ENCODE results near the gene CCDC85B.

The CCDC85B gene

DNA sequence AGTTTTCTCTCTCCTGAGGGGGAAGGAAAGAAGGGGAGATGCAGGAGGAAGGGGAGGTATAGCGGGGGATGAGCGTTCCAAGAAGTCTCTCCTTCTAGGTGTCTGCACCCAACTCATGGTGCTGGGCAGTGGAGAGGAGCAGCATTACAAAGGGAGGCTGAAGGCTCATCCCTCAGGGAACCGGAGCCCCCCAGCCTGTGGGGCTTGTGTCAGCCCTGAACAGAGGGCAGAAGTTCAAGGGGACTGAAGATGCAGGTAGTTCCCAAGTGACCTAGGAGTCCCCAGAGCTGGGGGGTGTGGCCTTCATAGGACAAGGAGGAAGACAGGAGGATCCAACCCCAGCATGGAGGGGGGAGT is 26.6 kb downstream of the CCDC85B start:
- TF ChIP-seq, protein P1, sequence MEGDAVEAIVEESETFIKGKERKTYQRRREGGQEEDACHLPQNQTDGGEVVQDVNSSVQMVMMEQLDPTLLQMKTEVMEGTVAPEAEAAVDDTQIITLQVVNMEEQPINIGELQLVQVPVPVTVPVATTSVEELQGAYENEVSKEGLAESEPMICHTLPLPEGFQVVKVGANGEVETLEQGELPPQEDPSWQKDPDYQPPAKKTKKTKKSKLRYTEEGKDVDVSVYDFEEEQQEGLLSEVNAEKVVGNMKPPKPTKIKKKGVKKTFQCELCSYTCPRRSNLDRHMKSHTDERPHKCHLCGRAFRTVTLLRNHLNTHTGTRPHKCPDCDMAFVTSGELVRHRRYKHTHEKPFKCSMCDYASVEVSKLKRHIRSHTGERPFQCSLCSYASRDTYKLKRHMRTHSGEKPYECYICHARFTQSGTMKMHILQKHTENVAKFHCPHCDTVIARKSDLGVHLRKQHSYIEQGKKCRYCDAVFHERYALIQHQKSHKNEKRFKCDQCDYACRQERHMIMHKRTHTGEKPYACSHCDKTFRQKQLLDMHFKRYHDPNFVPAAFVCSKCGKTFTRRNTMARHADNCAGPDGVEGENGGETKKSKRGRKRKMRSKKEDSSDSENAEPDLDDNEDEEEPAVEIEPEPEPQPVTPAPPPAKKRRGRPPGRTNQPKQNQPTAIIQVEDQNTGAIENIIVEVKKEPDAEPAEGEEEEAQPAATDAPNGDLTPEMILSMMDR (conservative IDR thresholded peaks at IDR 0.05; ENCODE audit: low read depth, low read length), result no peak
- H3K4me3 ChIP-seq (ENCODE audit: low read length), result no peak overlapping the region
- DNase-seq (ENCODE audit: low read depth), result no peak

DNA sequence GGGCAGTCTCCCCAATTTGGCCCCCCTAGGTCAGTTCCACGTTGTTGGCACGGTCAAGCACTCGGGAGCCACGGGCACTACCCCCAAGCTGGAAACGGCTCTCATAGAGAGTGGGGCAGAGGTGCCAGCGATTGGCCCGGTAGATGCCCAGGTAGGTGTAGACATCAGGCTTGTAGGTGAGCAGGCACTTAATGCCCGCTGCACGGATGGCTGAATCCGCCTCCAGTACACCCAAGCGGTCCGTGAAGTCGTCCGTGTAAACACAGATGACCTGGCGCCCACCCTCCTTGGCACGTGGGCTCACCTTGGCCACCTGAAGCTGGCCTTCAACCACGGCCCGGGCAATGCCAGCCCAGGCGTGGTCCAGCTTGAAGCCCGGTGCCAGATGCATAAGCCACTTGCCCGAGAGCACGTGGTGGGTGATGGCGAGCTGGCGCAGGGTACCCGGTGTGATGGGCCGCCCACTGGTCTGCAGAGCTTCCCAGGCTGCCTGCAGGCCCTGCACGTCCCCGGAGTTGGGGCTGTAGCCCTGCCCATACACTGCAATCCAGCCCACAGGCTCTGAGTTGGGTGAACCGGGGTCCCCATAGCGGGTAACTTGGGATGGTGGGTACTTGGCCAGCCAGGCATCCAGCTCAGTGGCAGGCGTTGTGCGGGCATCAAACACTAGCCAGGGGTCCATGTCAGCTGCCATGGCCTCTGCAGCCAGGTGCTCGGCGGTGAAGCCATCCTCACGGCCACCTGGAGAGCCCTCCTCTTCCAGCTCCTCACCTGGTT is 27.1 kb downstream of the CCDC85B start:
- no peak for DNase-seq (ENCODE audit: low read depth)
- peak overlapping the region; percentile 84 for H3K4me3 ChIP-seq (ENCODE audit: low read length)
- TF ChIP-seq, protein P1 (conservative IDR thresholded peaks at IDR 0.05; ENCODE audit: low read depth, low read length), result no peak

DNA sequence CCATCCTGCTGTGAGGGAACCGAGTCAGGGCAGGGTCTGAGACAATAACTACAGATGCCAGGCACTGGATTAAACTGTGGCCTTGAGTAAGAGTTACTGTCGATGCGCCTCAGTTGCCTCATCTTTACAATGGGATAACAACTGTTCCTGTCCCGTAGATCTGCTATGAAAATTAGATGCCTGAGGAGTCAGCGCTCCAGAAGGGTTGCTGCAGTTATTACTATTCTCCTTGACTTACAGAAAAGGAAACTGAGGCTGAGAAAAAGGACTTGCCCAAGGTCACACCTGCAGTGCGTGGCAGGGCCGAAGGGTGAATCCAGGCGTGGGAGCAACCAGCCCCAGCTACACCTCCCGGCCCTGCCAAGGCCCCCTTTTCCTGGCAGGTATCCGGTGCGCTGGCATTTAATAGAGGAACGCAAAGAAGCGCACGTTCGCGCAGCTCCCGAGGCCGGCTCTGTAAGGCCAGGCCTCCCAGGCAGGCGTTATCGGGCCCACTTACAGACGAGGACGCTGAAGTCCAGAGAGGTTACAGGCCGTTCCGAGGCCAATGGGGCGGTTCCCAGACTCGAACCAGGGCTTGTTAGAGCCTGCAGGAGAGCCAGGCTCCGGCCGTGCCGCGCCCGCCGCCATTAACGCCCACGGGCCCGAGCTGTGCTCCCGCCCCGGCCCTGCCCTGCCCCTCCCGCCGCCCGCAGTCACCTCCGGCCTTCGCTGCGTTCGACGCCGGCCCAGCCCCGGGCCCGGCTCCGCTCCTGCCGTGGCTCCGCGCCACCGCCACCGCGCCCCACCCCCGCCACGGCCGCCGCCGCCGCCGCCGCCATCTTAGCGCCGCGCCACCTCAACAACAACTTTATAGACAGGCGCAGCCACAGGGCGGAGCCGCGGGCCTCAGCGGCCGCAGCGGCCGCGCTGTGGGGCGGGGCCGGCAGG is 28.0 kb downstream of the CCDC85B start, which contains the start of gene C11orf68:
TSS of gene C11orf68 (minus strand) at position 852 of the 930 bp plus-strand sequence. CDS start at position 821, 31 bp downstream.
- H3K4me3 ChIP-seq (ENCODE audit: low read length), result peak within 1 kb of the TSS; percentile 84
- TF ChIP-seq, protein P1 (conservative IDR thresholded peaks at IDR 0.05; ENCODE audit: low read depth, low read length), result no peak
- DNase-seq (ENCODE audit: low read depth), result no peak

DNA sequence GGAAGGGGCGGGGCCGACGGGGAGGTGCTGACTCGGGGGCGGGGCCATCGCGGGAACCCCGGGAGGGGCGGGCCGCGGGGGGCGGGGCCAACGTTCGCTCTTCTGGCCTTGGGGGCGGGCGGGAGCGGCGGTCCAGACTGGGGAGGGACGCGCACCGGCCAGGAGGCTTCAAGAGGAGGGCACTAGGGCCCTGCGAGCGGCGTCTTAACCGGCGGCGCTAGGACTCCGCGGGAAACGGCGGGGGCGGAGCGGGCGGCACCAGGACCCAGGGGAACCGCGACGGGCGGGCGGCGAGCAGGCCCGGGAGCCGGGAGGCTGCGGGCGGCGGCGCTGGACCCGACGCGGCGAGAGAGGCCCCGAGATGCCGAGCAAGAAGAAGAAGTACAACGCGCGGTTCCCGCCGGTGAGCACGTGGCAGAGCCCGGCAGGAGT is 28.7 kb downstream of the CCDC85B start, which contains the start of gene DRAP1:
TSS of gene DRAP1 (plus strand) at position 286 of the 432 bp plus-strand sequence. CDS start at position 362, 76 bp downstream.
- DNase-seq (ENCODE audit: low read depth), result peak; percentile 91
- TF ChIP-seq, protein P1 (conservative IDR thresholded peaks at IDR 0.05; ENCODE audit: low read depth, low read length), result no peak
- H3K4me3 ChIP-seq (ENCODE audit: low read length), result peak within 1 kb of the TSS; percentile 84

DNA sequence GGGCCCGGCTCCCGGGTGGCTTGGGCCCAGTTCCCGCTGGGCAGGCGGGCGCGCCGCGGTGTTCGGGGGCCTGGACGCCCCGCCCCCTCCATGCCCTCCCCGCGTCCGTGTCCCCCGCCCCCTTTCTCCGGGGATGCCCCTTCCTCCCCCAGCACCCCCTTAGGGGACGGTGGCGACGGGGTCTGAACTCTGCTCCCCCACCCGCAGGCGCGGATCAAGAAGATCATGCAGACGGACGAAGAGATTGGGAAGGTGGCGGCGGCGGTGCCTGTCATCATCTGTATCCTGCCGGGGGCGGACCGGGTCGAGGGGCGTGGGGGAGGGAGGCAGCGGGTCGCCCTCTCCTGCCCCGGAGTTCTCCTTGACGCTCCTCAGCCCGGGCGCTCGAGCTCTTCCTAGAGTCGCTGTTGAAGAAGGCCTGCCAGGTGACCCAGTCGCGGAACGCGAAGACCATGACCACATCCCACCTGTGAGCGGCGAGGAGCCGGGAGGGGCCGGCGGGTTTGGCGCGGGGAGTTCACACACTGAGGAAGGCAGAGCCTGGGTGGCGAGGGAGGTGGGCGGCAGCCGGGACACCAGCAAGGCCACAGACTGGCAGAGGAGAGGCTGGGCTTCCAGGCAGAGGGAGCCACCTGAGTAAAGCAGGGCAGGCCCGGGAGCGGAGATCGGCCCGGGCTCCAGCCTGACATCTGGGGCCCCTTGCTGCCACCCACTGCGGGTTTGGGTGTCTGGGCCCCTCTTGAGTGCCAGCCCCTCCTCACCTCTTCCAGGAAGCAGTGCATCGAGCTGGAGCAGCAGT is 29.3 kb downstream of the CCDC85B start:
- H3K4me3 ChIP-seq (ENCODE audit: low read length), result peak overlapping the region; percentile 76
- no peak for DNase-seq (ENCODE audit: low read depth)
- TF ChIP-seq, protein P1 (conservative IDR thresholded peaks at IDR 0.05; ENCODE audit: low read depth, low read length), result no peak

DNA sequence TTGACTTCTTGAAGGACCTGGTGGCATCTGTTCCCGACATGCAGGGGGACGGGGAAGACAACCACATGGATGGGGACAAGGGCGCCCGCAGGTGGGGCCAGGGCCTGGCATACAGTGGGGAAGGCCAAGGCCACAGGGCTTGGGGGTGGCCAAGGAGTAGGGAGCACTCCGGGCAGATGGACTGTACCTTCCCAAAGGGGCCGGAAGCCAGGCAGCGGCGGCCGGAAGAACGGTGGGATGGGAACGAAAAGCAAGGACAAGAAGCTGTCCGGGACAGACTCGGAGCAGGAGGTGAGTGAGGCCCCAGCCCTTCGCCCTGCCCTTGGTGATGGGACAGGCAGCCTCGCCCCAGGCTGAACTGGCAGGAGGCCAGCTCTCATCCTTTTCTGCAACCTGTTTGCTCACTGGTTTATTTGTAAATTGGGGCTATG is 29.9 kb downstream of the CCDC85B start:
- TF ChIP-seq, protein P1 (conservative IDR thresholded peaks at IDR 0.05; ENCODE audit: low read depth, low read length), result no peak
- peak overlapping the region; percentile 76 for H3K4me3 ChIP-seq (ENCODE audit: low read length)
- no peak for DNase-seq (ENCODE audit: low read depth)

Measured in retinal pigment epithelial cell (primary cell).